Activated T-cell treated with anti-CD3 and anti-CD28 coated beads for 4 hours (primary cell): ENCODE data around the gene KRTAP22-2.

ENCODE experiments used
- DNase-seq: peaks from one replicate; pipeline ENCODE4 v3.0.0-alpha.2; 2020

Gene KRTAP22-2

GRCh38 chr21:30561957-30562356, 28.2 kb downstream of the KRTAP22-2 start:
- DNase-seq = no peak

GRCh38 chr21:30561264-30561895, 28.8 kb downstream of the KRTAP22-2 start, which contains the start of gene KRTAP19-7:
TSS of gene KRTAP19-7 (minus strand) at chr21:30561314. CDS start at chr21:30561289, 25 bp downstream.
- no peak for DNase-seq

GRCh38 chr21:30555095-30555494, 35.1 kb downstream of the KRTAP22-2 start:
- DNase-seq = no peak

GRCh38 chr21:30552782-30553181, 37.4 kb downstream of the KRTAP22-2 start:
- no peak for DNase-seq

- no peak for DNase-seq
Observed at GRCh38 chr21:30541764-30542163, 48.4 kb downstream of the KRTAP22-2 start, which contains the start of gene KRTAP19-6. TSS of gene KRTAP19-6 (minus strand) at chr21:30541864. CDS start at chr21:30541833, 31 bp downstream.
